ENCODE measurements around the gene MBTD1. TPM values are rescaled to one million over a fixed set of nuclear protein-coding genes. Genes with fewer than 3 reads are reported as not detected.

The MBTD1 gene
- total and polyA plus RNA-seq, 9 of the 15 experiments (the other 6 are each of a cell fraction or from before 2014, with no cell fraction given), result 2.1 to 26.3 (median 13.3) TPM

DNA sequence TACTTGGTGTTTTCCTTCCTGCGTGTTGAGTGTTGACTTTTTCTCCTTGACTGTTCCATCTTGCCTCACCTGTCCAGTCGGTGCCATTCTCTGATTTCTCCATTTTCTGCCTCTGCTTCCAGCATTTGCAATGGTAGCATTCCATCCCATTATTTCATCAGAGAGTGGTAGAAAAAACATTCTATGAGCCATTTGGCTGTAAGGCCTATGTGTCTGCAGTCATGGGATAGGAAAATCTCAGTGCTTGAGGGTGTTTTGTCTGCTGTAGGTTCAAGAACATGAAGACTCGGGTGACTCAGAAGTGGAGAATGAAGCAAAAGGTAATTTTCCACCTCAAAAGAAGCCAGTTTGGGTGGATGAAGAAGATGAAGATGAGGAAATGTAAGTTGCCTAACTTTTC, 3.2 kb upstream of the MBTD1 start:
- 69% methylated on average over 3 of the region's 3 CpGs for WGBS (ENCODE audit: insufficient coverage, low coverage, missing lambda C conversion rate)
- peaks cover 61% of the 10 kb centered on the region for H3K36me3 ChIP-seq (ENCODE audit: control insufficient read depth, insufficient read depth, low read length)
- in situ Hi-C loops (cut with MboI) (no loop called here), intact Hi-C loops (cut with micrococcal nuclease) (loop anchor here (5.0 kb wide), 1 partner anchor 96 kb away; the partner anchor contains the start of gene NME2)
- no TSS peak for BruUV-seq (replicated peaks)
- ChIA-PET POLR2A (interaction anchor here (1.0 kb wide), 1 partner anchor 10 kb away, joined by 3 read pairs; no protein-coding TSS in a partner anchor), CTCF (ENCODE audit: low intra/inter-chr PET ratio) (no interaction called here)
- H3K27ac ChIP-seq (ENCODE audit: extremely low read depth, low read depth, low read length), result no peak overlapping the region
- H3K79me2 ChIP-seq (ENCODE audit: control insufficient read depth, insufficient read depth, low read length), result peaks cover 92% of the 10 kb centered on the region
- no peak for TF ChIP-seq ZNF121 (CRISPR knock-in tag; conservative IDR thresholded peaks at IDR 0.05)
- no peak for TF ChIP-seq NCOR1 (IDR thresholded peaks at IDR 0.05)
- no peak for TF ChIP-seq NR3C1 (CRISPR knock-in tag; IDR thresholded peaks at IDR 0.05)
- no peak for TF ChIP-seq XRCC3 (IDR thresholded peaks at IDR 0.05)
- TF ChIP-seq, protein P1, sequence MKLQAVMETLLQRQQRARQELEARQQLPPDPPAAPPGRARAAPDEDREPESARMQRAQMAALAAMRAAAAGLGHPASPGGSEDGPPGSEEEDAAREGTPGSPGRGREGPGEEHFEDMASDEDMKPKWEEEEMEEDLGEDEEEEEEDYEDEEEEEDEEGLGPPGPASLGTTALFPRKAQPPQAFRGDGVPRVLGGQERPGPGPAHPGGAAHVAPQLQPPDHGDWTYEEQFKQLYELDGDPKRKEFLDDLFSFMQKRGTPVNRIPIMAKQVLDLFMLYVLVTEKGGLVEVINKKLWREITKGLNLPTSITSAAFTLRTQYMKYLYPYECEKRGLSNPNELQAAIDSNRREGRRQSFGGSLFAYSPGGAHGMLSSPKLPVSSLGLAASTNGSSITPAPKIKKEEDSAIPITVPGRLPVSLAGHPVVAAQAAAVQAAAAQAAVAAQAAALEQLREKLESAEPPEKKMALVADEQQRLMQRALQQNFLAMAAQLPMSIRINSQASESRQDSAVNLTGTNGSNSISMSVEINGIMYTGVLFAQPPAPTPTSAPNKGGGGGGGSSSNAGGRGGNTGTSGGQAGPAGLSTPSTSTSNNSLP (IDR thresholded peaks at IDR 0.05; ENCODE audit: borderline replicate concordance, low read depth, low read length), result no peak
- TF ChIP-seq, protein P2, sequence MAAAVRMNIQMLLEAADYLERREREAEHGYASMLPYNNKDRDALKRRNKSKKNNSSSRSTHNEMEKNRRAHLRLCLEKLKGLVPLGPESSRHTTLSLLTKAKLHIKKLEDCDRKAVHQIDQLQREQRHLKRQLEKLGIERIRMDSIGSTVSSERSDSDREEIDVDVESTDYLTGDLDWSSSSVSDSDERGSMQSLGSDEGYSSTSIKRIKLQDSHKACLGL (CRISPR knock-in tag; IDR thresholded peaks at IDR 0.05; ENCODE audit: borderline replicate concordance, poor library complexity, severe bottlenecking), result no peak
- TF ChIP-seq NRF1 (conservative IDR thresholded peaks at IDR 0.05 in 1 of 2, IDR thresholded peaks at IDR 0.05 in 1 of 2), result no peak
- TF ChIP-seq ZNF785 (CRISPR knock-in tag; IDR thresholded peaks at IDR 0.05), result no peak
- TF ChIP-seq ZNF316 (IDR thresholded peaks at IDR 0.05), result no peak
- TF ChIP-seq NFIC (IDR thresholded peaks at IDR 0.05), result no peak
- TF ChIP-seq IRF2 (CRISPR knock-in tag; IDR thresholded peaks at IDR 0.05), result no peak
- TF ChIP-seq HMGN3 (IDR thresholded peaks at IDR 0.05; ENCODE audit: borderline replicate concordance, extremely low read depth, insufficient read length, low read depth, low read length), result no peak
- TF ChIP-seq RCOR1 (IDR thresholded peaks at IDR 0.05; ENCODE audit: borderline replicate concordance in 1 of 2, low read depth in 2 of 2, low read length in 2 of 2), result no peak
- TF ChIP-seq YBX1 (IDR thresholded peaks at IDR 0.05), result no peak
- no peak for TF ChIP-seq GATAD2A (IDR thresholded peaks at IDR 0.05)
- TF ChIP-seq, protein P3, sequence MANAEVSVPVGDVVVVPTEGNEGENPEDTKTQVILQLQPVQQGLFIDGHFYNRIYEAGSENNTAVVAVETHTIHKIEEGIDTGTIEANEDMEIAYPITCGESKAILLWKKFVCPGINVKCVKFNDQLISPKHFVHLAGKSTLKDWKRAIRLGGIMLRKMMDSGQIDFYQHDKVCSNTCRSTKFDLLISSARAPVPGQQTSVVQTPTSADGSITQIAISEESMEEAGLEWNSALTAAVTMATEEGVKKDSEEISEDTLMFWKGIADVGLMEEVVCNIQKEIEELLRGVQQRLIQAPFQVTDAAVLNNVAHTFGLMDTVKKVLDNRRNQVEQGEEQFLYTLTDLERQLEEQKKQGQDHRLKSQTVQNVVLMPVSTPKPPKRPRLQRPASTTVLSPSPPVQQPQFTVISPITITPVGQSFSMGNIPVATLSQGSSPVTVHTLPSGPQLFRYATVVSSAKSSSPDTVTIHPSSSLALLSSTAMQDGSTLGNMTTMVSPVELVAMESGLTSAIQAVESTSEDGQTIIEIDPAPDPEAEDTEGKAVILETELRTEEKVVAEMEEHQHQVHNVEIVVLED (CRISPR knock-in tag; IDR thresholded peaks at IDR 0.05), result no peak
- TF ChIP-seq NCOA2 (IDR thresholded peaks at IDR 0.05; ENCODE audit: partially characterized antibody in 2 of 2), result no peak
- TF ChIP-seq ETV6 (IDR thresholded peaks at IDR 0.05; ENCODE audit: borderline replicate concordance in 1 of 2, low read depth in 2 of 2, low read length in 1 of 2), result no peak
- no peak for TF ChIP-seq ETV6 (CRISPR knock-in tag; IDR thresholded peaks at IDR 0.05; ENCODE audit: borderline replicate concordance)
- no peak overlapping the region for H3K4me3 ChIP-seq
- FAIRE-seq, result no peak
- no peak for ATAC-seq
- no peaks in the 10 kb centered on the region for H3K9me3 ChIP-seq (replicated peaks; ENCODE audit: control insufficient read depth, insufficient read depth, low read depth, low read length)
- no peak overlapping the region for H2AFZ ChIP-seq (ENCODE audit: low read depth, low read length)
- H3K9me1 ChIP-seq (ENCODE audit: control insufficient read depth, insufficient read depth, low read length), result no peaks in the 10 kb centered on the region
- H3K9ac ChIP-seq (ENCODE audit: insufficient read depth in 1 of 2, low read depth in 2 of 2, low read length in 2 of 2), result peak overlapping the region; percentile 3 to 34; a peak in 1 of 4 replicates
- no peak for DNase-seq (ENCODE audit: extremely low read depth in 1 of 4, low spot score in 3 of 4)
- H3K4me2 ChIP-seq (ENCODE audit: insufficient read depth, low read length), result peak overlapping the region; percentile 98
- H3K4me1 ChIP-seq (replicated peaks in 1 of 2; ENCODE audit: control insufficient read depth in 2 of 2, insufficient read depth in 2 of 2, low read length in 2 of 2), result peaks cover 16 to 20% of the 10 kb centered on the region in 2 experiments; a peak in 4 of 5 replicates
- H4K20me1 ChIP-seq (replicated peaks; ENCODE audit: control insufficient read depth, insufficient read depth, low read length), result peaks cover 11% of the 10 kb centered on the region
- no peaks in the 10 kb centered on the region for H3K27me3 ChIP-seq (ENCODE audit: control insufficient read depth in 2 of 2, insufficient read depth in 2 of 2, low read length in 2 of 2)
